Epidermal melanocyte (primary cell): ENCODE results near the gene PLD3.
"Not testable (repeated sequence)": the region's sequence is repeated elsewhere in the genome, so short reads cannot be mapped to it uniquely, and the experiment has no call there.

Source experiments
- DNase-seq: peaks from one replicate; pipeline ENCODE4 v3.0.0; 2011; ENCODE audit warnings: low spot score; ENCODE audit not compliant: insufficient read length

The PLD3 gene

DNA sequence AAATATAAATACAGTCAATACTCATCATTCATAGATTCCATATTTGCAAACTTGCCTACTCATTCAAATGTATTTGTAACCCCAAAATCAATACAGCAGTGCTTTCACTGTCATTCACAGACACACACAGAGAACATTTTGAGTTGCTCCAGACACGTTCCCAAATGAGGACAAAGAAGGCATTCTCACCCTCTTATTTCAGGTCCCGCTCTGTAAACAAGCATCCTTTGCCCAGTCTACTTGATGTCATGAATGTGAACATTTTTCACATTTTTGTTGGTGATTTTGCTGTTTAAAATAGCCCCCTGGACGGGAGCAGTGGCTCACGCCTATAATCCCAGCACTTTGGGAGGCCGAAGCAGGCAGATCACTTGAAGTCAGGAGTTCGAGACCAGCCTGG, 15.8 kb upstream of the PLD3 start:
- DNase-seq = no peak

DNA sequence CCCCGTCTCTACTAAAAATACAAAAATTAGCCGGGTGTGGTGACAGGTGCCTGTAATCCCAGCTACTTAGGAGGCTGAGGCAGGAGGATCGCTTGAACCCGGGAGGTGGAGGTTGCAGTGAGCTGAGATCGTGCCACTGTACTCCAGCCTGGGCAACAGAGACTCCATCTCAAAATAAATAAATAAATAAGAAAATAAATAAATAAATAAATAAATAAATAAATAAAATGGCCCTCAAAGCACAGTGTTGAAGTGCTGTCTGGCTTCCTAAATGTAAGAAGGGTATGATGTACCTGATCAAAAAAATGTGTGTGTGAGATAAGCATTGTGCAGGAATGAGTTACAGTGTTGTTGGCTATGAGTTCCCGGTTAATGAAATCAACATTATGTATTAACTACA, 15.4 kb upstream of the PLD3 start:
- not testable (repeated sequence) for DNase-seq

DNA sequence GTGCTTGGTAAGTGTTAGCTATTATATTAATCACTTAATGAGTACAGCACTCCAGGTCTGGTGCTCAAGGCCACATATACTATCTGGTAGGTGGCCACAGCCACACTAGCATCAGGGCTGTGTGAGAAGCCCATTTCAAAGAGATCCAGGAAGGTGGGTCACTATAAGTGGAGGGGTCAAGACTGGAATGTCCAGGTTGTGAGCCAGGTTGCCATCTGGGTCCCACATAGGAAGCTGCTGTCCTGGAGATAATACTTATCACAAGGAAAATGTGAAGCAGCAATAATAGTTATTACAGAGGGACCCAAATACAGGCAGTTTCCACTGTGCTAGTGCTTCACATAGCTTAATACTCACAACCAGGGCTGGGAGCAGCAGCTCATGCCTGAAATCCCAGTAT, 13.4 kb upstream of the PLD3 start:
- no peak for DNase-seq

DNA sequence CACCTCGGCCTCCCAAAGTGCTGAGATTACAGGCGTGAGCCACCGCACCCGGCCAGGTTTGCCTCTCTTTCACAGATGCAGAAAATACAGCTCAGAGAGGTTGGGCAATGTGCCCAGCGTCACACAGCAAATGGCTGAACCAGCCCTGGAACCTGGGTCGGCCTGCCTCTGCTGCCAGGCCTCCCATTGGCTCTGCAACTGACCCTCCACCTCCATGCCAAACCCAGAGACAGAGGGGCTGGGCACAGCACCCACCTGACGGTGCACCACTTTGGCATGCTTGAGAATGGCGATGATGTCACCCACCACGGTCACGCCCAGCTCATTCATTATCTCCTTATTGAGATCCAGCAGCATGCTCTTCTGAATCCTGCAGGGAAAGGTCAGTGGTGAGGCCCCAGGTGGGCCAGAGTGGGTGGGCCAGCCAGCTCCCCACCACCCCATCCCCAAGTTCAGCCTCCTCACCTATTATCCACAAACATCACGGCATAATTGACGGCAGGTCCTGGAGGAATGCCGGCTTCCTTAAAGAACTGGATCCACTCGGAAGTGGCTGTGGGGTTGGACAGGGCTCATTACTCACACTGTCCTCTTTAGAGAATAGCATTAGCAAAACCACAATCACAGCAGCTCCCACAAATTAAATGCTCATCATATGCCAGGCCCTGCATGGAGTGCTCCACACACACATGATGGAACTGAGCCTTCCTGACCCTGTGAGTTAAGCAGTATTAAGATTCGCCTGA, 12.5 kb upstream of the PLD3 start:
- no peak for DNase-seq

DNA sequence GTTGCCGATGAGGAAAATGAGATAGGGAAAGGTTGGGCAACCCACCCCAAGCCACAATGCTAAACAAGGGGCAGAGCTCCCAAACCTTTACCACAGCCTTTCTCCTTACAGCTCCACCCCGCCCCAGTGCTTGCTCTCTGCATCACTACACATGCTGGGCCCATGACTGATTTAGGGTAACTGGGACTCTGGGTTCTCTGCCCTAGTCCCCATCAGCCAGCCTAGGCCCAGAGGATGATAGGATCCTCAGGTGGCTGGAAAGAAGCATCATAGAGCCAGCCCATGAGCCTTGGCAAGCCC, 11.9 kb upstream of the PLD3 start:
- no peak for DNase-seq

DNA sequence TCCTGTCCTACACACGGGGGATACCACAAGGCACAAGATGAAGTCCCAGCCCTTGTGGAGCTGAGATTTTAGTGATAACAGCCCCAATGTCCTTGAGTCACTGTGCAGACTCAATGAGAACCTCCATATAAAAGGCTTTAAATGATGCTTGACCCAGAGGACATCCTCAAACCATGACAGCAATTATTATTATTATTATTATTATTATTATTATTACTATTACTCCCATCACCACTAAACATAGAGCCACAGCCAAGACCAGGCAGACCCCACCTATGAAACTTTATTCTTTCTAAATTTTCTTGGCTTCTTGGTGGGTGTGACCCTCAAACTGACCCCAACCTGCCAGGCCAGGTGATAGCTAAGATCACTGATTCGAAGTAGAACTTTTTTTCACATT, 11.4 kb upstream of the PLD3 start:
- no peak for DNase-seq

DNA sequence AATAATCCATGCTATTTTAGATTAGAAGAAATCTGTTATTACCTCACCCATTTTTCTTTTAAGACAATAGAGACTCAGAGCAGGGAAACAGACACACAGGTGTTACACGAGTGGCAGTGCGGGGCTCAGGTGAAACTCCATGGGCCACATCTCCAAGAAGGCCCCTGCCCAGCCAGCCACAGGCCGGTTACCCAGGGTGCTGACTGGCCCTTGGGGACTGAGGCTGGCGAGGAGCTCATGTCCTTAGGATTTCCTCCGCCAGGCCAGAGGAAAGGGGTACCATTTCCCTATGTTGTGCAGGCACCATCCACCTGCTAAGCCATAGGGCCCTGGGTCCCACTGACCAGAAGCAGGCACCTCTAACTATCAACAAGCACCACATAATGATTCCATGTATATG, 10.9 kb upstream of the PLD3 start:
- DNase-seq = no peak

DNA sequence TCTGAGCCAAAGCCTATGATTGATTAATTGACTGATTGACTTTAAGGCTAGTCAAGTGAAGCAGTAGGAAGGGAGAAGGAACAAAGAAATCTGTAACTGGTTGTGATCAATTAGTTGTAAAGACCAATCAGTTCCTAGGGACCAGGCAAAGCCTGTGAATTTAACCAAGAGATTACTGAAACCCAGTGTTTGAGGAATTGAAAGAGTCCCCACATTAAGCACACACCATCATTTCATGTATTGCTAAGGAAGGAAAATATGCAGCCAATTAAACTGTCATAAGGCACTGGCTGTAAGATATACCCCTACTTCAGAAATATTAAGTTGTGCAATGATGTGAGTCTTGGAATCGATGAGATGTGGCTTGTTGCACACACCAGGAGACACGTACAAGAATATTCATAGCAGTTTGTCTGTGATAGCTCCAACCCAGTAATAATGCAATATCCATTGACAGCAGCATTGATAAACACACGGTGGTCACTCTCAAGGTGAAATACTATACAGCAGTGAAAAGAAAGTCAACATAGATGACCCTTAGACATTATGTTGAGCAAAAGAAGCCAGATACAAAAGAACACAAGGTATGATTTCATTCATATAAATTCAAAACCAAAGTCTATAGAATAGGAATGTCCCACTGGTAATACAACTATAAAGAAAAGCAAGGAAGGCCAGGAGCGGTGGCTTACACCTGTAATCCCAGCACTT, 9.3 kb upstream of the PLD3 start:
- no peak for DNase-seq

DNA sequence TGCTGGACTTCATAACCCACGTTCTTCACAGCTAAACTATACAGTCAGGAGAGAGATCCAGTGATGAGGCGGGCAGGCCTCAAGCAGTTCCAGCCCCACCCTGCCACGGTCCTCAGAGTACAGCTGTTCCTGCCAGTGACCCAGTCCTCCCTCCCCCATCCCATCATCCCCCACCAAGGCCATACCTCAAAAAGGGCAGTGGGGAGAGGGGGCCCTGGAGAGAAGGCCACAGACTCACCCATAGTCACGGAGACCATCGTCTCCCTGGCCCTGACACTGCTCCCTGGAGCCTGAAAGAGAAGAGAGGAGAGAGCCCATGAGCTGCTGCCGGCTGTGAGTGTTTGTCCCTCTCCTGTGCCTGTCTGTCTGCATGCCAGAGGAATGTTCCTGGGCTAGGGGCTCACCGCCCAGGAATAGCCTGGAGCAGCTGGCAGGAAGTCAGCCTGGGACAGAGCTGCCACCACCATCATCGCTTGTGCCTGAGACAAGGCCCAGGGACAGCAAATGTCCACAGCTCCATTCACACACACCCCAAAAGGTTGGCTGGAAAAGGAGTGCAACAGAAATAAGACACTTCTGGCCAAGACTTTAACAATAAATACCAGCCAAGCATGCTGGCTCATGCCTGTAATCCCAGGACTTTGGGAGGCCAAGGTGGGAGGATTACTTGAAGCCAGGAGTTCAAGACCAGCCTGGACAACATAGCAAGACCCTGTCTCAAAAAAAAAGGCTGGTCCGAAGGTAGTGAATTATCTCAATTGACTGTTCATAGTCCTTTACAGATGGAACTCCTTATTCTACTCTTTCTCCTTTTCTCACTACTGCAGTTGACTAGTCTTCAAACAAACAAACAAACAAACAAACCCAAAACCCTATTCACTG, 6.7 kb upstream of the PLD3 start:
- no peak for DNase-seq

DNA sequence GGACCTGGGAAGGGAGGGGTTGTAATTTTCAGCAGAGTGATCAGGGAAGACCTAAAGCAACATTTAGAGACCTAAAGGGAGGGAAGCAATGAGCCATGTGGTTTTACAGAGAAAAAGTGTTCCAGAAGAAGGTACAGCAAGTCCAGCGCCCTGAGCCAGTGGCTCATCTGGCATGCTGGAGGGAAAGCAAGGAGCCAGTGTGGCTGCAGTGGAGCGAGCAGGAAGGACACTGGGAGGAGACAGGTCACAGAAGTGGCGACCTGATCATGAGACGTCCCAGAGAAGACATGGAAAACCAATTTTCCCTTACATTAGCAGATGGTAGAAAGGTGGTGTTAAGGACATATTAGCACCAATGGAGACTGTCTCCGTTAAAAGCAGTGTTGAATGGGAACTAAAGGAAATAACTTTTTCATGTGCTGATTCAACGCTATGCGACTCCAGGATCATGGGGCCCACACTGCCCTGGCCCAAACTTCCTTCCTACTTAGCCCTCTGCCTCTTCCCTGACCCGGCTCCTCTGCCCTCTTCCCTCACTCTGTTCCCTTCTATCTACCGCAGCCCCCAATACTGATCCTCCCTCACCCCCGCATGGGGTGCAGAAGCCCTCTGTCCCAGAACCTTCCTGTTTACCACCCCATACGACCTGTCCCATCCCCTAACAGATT, 5.7 kb upstream of the PLD3 start:
- DNase-seq = no peak

DNA sequence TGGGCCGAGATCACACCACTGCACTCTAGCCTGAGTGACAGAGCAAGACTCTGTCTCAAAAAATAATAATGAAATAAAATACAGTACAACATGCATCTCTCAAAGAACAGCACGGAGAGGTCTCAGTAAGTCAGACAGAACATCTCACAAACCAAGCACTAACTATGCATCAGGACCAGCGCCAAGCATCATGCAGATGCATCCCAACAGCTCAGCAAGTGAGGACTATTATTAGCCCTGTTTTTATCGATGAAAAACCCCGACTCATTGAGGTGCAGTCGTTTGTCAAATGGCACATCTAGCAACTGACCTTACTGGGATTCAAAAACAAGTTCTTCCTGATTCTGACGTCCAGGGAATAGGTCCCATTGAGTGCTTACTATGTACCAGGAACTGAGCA, 4.1 kb upstream of the PLD3 start:
- no peak for DNase-seq

DNA sequence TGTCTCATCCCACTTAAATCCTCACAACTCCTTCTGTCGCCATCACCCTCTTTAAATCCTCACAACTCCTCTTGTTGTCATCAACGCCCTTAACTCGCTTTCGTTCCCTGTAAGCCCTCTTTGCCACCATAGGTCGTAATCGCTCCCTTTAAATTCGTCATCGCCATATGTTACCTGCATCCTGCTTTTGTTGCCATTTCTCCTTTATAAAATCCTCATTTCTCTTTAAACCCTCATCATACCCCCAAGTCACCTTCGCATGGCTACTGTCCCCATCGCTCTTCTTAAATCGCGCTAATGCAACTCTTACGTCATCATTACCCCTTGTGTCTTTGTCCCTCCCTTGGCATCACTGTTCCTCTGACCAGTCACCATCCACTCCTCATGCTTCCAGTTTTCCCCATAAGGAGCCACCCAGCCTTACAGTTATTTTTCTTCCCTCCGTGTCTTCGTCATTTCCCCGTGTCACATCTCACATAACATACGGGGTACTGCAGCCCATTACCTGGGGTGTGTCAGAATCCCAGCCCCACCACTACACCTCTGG, 539 bp downstream of the PLD3 start:
- no peak for DNase-seq

DNA sequence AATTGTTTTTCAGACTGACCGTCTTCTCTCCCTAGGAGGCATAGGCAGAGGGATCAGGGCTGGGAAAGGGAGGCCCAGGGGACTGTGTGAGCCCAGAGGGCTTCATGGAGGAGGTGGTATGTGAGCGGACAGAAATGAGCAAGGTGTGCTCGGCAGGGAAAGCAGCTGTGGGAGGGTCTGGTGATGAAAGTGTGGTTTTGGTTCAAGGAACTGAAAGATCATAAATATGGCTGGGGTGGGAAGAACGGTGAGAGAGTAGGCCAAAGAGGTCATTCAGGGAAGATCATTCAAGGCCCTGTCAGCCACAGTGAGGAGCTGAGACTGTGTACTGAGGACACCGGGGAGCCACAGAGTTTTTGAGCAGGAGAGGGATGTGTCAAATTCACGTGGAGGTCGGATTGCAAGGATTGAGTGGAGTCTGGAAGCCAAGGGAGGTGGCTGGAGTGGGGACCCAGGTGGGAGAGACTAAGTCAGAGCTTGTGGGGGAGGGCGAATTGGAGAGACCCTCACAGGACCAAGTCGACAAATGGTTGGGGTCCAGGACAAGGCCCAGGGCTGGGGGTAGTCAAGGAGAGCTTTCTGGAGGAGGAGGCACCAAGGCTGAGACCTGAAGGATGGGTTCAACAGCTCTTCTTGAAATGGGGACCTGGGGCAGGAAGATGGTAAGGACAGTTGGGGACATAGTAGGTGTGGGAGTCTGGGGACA, 7.6 kb downstream of the PLD3 start:
- DNase-seq = no peak

DNA sequence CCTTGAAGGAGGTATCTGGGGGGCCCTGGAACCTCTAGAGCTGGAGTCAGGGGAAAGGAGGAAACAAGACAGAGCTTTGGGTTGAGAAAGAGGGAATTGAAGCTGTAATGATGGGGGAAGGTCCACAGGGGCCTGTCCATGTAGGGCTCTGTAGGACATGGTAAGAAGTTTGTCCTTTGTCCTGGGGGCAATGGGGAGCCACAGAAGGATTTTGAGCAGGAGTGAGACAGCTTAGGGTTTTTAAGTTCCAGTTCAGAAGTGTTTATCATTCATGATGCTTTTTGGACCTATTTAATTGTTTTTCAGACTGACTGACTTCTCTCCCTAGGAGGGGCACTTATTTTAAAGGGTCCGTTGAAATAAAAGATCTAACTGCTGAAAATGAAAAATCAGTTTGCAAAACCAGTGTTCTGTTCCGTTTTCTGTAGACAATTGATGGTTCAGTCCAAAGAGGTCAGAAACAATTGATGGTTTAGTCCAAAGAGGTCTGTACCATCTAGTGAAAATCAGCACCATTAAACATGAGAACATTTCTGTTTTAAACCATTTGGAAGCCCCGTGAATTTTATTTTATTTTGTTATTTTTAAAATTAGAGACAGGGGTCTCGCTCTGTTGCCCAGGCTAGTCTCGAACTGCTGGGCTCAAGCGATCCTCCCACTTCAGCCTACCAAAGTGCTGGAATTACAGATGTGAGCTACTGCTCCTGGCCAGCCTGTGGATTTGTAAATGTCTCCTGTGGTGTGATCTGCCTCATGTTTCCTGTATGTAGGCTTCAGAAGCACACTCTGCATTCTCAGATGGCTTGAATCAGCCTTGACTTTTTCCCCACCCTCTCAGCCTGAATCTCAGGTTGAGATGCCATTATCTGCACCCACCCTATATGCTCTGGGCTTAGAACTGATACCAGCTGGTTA, 8.4 kb downstream of the PLD3 start:
- DNase-seq = no peak

DNA sequence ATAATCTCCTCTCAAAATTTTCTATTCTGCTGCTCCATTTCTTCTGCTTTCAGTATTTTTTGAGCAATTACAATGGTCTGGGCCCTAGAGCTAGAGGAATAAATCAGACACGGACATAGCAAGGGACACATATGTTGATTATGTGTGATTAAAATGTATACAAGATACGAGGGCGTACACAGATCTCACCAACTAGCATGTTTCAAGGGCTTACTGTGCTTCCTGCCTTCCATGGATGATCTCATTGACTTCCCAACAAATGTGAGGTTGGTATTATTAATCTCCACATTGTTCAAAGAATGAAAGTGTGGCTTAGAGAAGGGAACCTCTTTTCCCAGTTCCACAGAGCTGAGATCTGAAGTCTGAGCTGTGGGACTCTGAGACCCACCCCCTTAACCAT, 9.1 kb downstream of the PLD3 start:
- no peak for DNase-seq

DNA sequence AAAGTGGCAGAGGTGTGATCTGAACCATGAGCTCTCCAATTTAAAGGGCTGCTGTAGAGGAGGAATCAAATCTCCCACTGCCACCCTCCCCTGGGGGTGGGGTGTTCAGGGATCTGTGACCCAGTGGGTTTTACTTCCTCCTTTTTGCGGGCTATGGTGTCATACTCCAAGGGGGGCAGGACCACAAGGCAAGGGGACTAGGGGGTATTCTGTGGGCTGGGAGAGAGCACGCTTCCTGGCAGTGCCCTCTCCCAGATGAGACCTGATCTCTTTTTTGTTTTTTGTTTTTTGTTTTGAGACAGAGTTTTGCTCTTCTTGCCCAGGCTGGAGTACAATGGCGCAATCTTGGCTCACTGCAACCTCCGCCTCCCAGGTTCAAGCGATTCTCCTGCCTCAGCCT, 10.3 kb downstream of the PLD3 start:
- DNase-seq = no peak

DNA sequence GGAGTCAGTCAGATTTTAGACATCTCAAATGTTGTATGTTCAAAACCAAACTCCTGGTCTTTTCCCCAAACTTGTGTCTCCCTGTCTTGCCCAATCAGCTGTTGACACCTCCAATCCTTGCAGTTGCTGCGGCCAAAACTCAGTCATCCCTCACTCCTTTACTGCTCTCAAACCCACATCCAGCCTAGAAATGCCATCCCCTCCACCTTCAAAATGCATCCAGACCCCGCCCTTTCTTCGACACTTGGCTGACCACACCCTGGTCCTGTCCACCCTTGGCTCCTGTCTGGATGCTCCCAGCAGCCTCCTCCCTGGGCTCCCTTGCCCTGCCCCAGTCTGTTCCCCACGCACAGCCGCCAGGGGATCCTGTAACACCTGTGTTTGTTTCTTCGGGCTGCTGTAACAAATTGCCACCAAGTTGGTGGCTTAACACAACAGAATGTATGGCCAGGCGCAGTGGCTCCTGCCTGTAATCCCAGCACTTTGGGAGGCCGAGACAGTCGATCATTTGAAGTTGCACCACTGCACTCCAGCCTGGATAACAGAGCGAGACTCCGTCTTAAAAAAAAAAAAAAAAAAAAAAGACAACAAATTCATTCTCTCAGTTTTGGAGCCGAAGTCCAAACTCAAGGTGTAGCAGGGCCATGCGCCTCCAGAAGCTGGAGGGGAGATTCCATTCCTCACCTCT, 11.7 kb downstream of the PLD3 start:
- DNase-seq = no peak

DNA sequence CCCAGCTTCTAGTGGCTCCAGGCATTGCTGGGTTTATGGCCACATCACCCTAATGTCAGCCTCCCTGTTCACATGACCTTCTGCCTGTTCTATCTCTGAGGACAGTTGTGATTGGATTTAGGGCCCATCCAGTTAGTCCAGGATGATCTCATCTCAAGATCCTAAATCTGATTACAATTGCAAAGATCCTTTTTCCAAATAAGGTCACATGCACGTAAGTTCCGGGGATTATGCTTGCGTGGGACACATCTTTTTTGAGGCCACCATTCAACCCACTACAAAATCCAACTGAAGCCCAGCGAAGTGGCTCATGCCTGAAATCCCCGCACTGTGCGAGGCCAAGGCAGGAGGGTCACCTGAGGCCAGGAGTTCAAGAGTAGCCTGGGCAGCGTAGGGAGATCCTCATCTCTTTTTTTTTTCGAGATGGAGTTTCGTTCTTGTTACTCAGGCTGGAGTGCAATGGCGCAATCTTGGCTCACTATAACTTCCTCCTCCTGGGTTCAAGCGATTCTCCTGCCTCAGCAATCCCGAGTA, 12.3 kb downstream of the PLD3 start:
- no peak for DNase-seq

DNA sequence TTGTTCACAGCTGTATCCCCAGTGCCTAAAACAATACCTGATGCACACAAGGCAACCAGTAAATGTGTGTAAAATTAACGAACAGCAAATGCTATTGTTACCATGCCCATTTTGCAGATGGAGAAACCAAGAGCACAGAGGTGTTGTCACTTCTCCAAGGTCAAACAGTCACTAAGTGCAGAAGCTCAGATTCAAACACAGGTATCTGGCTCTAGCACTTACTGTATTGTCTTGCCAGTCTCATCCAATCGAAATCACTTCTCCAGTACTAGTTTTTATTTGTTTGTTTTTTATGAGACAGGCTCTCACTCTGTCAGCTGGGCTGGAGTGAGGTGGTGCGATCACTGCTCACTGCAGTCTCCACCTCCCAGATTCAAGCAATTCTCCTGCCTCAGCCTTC, 13.7 kb downstream of the PLD3 start:
- DNase-seq = no peak
